Thyroid gland (tissue), 4 donors: ENCODE measurements around the gene RAPGEF6.

Experiments used
- CTCF ChIP-seq, 6 experiments: fragments of 200-600 bp in 3 of 6; fragments of 450-650 bp in 3 of 6; sonication (generic) in 3 of 6; IDR thresholded peaks; one replicate each; pipeline ENCODE4 v1.5.1; 2016 to 2019; ENCODE audit warnings: antibody characterized with exemption in 6 of 6, mild to moderate bottlenecking in 2 of 6, inconsistent platforms in 1 of 6, moderate library complexity in 1 of 6
- POLR2A ChIP-seq, 2 donors: fragments of 450-650 bp; IDR thresholded peaks; one replicate each; pipeline ENCODE4 v1.6.1; 2017; ENCODE audit warnings: antibody characterized with exemption in 2 of 2, mild to moderate bottlenecking in 2 of 2, moderate library complexity in 1 of 2

GRCh38 chr5:131539251-131539650 is 95.8 kb downstream of the RAPGEF6 start:
- TF ChIP-seq POLR2A (IDR thresholded peaks at IDR 0.05) (no peak), CTCF (IDR thresholded peaks at IDR 0.05) (no peak)
